AG20443 (cell line): ENCODE results near the gene CTSV.
A peak's percentile ranks its signal among the peaks of the same experiment; 100 is the strongest.
"Not testable (repeated sequence)": the region's sequence is repeated elsewhere in the genome, so short reads cannot be mapped to it uniquely, and the experiment has no call there.

ENCODE experiments used
- DNase-seq: peaks from one replicate; pipeline ENCODE4 v3.0.0; 2012; ENCODE audit warnings: low spot score, mixed read lengths

Gene CTSV

GRCh38 chr9:97041898-97042297 is 3.0 kb upstream of the CTSV start:
- DNase-seq = no peak

- DNase-seq = peak; percentile 50
Measured at GRCh38 chr9:97039514-97039860, 545 bp upstream of the CTSV start.

- not testable (repeated sequence) for DNase-seq
Measured at GRCh38 chr9:97023505-97023904, 15.4 kb downstream of the CTSV start.

- peak; percentile 63 for DNase-seq
Measured at GRCh38 chr9:97013151-97014132, 25.5 kb downstream of the CTSV start.

- DNase-seq = not testable (repeated sequence)
Measured at GRCh38 chr9:97012617-97013016, 26.3 kb downstream of the CTSV start.

GRCh38 chr9:97002195-97002594 is 36.7 kb downstream of the CTSV start:
- DNase-seq = not testable (repeated sequence)

- not testable (repeated sequence) for DNase-seq
Measured at GRCh38 chr9:97001338-97001737, 37.6 kb downstream of the CTSV start.

- DNase-seq = not testable (repeated sequence)
Measured at GRCh38 chr9:97000139-97000787, 38.7 kb downstream of the CTSV start.

GRCh38 chr9:96999733-97000132 is 39.2 kb downstream of the CTSV start:
- not testable (repeated sequence) for DNase-seq

GRCh38 chr9:96997009-96997701 is 41.8 kb downstream of the CTSV start:
- not testable (repeated sequence) for DNase-seq

- not testable (repeated sequence) for DNase-seq
Measured at GRCh38 chr9:96994531-96995016, 44.4 kb downstream of the CTSV start.

GRCh38 chr9:96992303-96992702 is 46.6 kb downstream of the CTSV start:
- not testable (repeated sequence) for DNase-seq

- DNase-seq = not testable (repeated sequence)
Measured at GRCh38 chr9:96989747-96990318, 49.1 kb downstream of the CTSV start.

- DNase-seq = not testable (repeated sequence)
Measured at GRCh38 chr9:96984887-96985286, 54.1 kb downstream of the CTSV start.

- DNase-seq = not testable (repeated sequence)
Measured at GRCh38 chr9:96984139-96984538, 54.8 kb downstream of the CTSV start.

GRCh38 chr9:96983496-96984122 is 55.3 kb downstream of the CTSV start:
- not testable (repeated sequence) for DNase-seq
